NCI-H510A treated with DMSO at 0.1 percent for 48 hours (cell line): Measurements from ENCODE around the gene VTA1.
"Not testable (repeated sequence)": the region's sequence is repeated elsewhere in the genome, so short reads cannot be mapped to it uniquely, and the experiment has no call there.

ENCODE experiments used
- DNase-seq: peaks from one replicate; lab custom pipeline; 2025; lab: John Stamatoyannopoulos, UW

VTA1 gene

GRCh38 chr6:142146828-142147662 lies at the start of gene VTA1, which contains the start of gene NMBR:
Gene VTA1 (plus strand): TSS chr6:142147263. CDS start chr6:142147288, 25 bp downstream.
Gene NMBR (minus strand): TSS chr6:142147122. CDS start chr6:142088658, 58,464 bp downstream.
- DNase-seq: peak; percentile 86

- not testable (repeated sequence) for DNase-seq
These were observed 42.2 kb upstream of the VTA1 start for GRCh38 chr6:142104820-142105219.

GRCh38 chr6:142110820-142111219 lies 36.2 kb upstream of the VTA1 start:
- not testable (repeated sequence) for DNase-seq

GRCh38 chr6:142112451-142113061 lies 34.5 kb upstream of the VTA1 start:
- DNase-seq: peak; percentile 5

GRCh38 chr6:142117366-142117765 lies 29.7 kb upstream of the VTA1 start:
- DNase-seq: no peak

- DNase-seq: no peak
These were observed 28.7 kb upstream of the VTA1 start for GRCh38 chr6:142118328-142118727.

- no peak for DNase-seq
These were observed 28.1 kb upstream of the VTA1 start for GRCh38 chr6:142118925-142119324.

GRCh38 chr6:142121342-142121741 lies 25.7 kb upstream of the VTA1 start:
- DNase-seq: no peak

- DNase-seq: no peak
These were observed 16.2 kb upstream of the VTA1 start for GRCh38 chr6:142130814-142131213.

- DNase-seq: no peak
These were observed 14.4 kb upstream of the VTA1 start, which contains the start of gene GJE1 for GRCh38 chr6:142132625-142133024. Gene GJE1 (plus strand): TSS chr6:142132925. CDS start chr6:142133159, 234 bp downstream.

GRCh38 chr6:142138876-142139275 lies 8.2 kb upstream of the VTA1 start:
- DNase-seq: no peak

- not testable (repeated sequence) for DNase-seq
These were observed 5.5 kb upstream of the VTA1 start for GRCh38 chr6:142141531-142141930.

- no peak for DNase-seq
These were observed 5.7 kb downstream of the VTA1 start for GRCh38 chr6:142152746-142153145.

- DNase-seq: no peak
These were observed 6.1 kb downstream of the VTA1 start for GRCh38 chr6:142153196-142153595.

GRCh38 chr6:142154336-142154735 lies 7.3 kb downstream of the VTA1 start:
- DNase-seq: no peak

GRCh38 chr6:142155091-142155490 lies 8.0 kb downstream of the VTA1 start:
- no peak for DNase-seq

GRCh38 chr6:142155895-142156757 lies 9.1 kb downstream of the VTA1 start:
- DNase-seq: no peak

- not testable (repeated sequence) for DNase-seq
These were observed 9.7 kb downstream of the VTA1 start for GRCh38 chr6:142156758-142157068.

- DNase-seq: no peak
These were observed 15.7 kb downstream of the VTA1 start for GRCh38 chr6:142162780-142163179.

GRCh38 chr6:142165227-142165626 lies 18.2 kb downstream of the VTA1 start:
- DNase-seq: no peak

GRCh38 chr6:142167071-142167470 lies 20.0 kb downstream of the VTA1 start:
- DNase-seq: no peak

- DNase-seq: no peak
These were observed 20.4 kb downstream of the VTA1 start for GRCh38 chr6:142167486-142167885.
